ENCODE data around the gene DCTD.

Gene DCTD

GRCh38 chr4:182917182-182918043 lies at the start of gene DCTD:
Gene DCTD (minus strand): TSS chr4:182917386. CDS start chr4:182915568, 1,818 bp downstream.
- peak; percentile 81 for DNase-seq

- DNase-seq, result no peak
Observed at GRCh38 chr4:182960746-182961145, 43.6 kb upstream of the DCTD start.

GRCh38 chr4:182960228-182960627 lies 43.0 kb upstream of the DCTD start:
- no peak for DNase-seq

- no peak for DNase-seq
Observed at GRCh38 chr4:182955411-182955810, 38.2 kb upstream of the DCTD start.

GRCh38 chr4:182944484-182945213 lies 27.5 kb upstream of the DCTD start:
- DNase-seq, result no peak

- no peak for DNase-seq
Observed at GRCh38 chr4:182939680-182940079, 22.5 kb upstream of the DCTD start.

GRCh38 chr4:182938205-182938645 lies 21.0 kb upstream of the DCTD start:
- DNase-seq, result peak; percentile 55

- no peak for DNase-seq
Observed at GRCh38 chr4:182937268-182938204, 20.4 kb upstream of the DCTD start.

GRCh38 chr4:182932651-182933050 lies 15.5 kb upstream of the DCTD start:
- DNase-seq, result no peak

- no peak for DNase-seq
Observed at GRCh38 chr4:182931691-182932345, 14.6 kb upstream of the DCTD start.

- DNase-seq, result no peak
Observed at GRCh38 chr4:182930889-182931288, 13.7 kb upstream of the DCTD start.

GRCh38 chr4:182929296-182929695 lies 12.1 kb upstream of the DCTD start:
- no peak for DNase-seq

GRCh38 chr4:182928061-182928460 lies 10.9 kb upstream of the DCTD start:
- no peak for DNase-seq

GRCh38 chr4:182927505-182927904 lies 10.3 kb upstream of the DCTD start:
- DNase-seq, result no peak

GRCh38 chr4:182925855-182926254 lies 8.7 kb upstream of the DCTD start:
- no peak for DNase-seq

GRCh38 chr4:182925298-182925757 lies 8.1 kb upstream of the DCTD start:
- peak; percentile 80 for DNase-seq

- DNase-seq, result no peak
Observed at GRCh38 chr4:182924497-182924896, 7.3 kb upstream of the DCTD start.

GRCh38 chr4:182923796-182924340 lies 6.7 kb upstream of the DCTD start:
- DNase-seq, result no peak

- no peak for DNase-seq
Observed at GRCh38 chr4:182923366-182923765, 6.2 kb upstream of the DCTD start.

GRCh38 chr4:182922501-182923284 lies 5.5 kb upstream of the DCTD start:
- DNase-seq, result no peak

GRCh38 chr4:182921608-182922007 lies 4.4 kb upstream of the DCTD start:
- no peak for DNase-seq
